Measurements from ENCODE around the gene SLC22A17. TPM values are rescaled to one million over a fixed set of nuclear protein-coding genes. Genes with fewer than 3 reads are reported as not detected.

Gene SLC22A17
- total and polyA plus RNA-seq, 2 of the 13 experiments (the other 11 are each of a cell fraction or from before 2014, with no cell fraction given): 0.95 to 1.1 TPM

DNA sequence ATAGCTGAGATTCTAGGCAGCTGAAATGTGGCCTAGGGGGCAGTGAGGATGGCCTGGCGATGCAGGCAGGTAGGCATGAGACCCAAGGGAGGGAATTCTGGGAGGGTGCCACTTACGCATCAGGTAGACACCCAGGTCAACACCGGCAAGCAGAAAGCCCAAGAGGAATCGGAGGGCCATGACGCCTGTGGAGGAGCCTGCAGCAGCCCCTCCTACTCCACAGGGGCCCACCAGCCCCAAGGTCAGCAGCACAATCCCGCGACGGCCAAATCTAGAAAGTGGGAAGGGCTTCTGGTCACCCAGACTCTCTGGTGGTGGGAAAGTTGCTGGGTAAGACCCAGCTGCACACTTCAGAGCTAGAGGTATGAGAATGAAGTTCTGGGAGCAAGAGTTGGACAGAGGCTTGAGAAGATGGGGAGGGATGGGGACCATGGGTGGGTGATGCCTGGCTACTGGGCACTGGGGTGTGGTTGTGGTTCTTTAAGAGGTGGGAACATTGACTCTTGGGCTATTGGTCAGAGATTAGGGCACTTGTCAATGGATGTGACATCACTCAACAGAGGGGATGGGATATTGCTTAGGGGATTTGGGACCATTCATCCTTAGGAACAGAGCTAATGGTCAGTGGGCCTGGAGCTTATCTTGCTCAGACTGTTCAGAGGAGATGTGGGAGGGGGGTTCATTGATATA is 3.4 kb downstream of the SLC22A17 start:
- ATAC-seq (no peak), FAIRE-seq (no peak), DNase-seq (ENCODE audit: low spot score) (no peak)
- ChIA-PET CTCF (ENCODE audit: low intra/inter-chr PET ratio, low total read pairs) (no interaction called here), POLR2A (interaction anchor here (1.0 kb wide), 1 partner anchor 28 kb away, joined by 4 read pairs; the partner anchor contains the start of gene PABPN1)
- H3K36me3 ChIP-seq (replicated peaks in 1 of 2; ENCODE audit: control insufficient read depth in 1 of 2, insufficient read depth in 2 of 2, low read length in 2 of 2): no peaks in the 10 kb centered on the region
- H2AFZ ChIP-seq (ENCODE audit: low read length): no peak overlapping the region
- no peak overlapping the region for H3K9ac ChIP-seq (ENCODE audit: insufficient read depth, low read depth, low read length)
- no peaks in the 10 kb centered on the region for H3K9me3 ChIP-seq (ENCODE audit: low read length)
- no peak overlapping the region for H3K4me2 ChIP-seq (ENCODE audit: low read depth, low read length)
- TF ChIP-seq ZNF484 (CRISPR knock-in tag; IDR thresholded peaks at IDR 0.05; ENCODE audit: borderline replicate concordance, low read depth) (no peak), MED8 (CRISPR knock-in tag; IDR thresholded peaks at IDR 0.05; ENCODE audit: insufficient replicate concordance) (peak; percentile 10), CREB1 (IDR thresholded peaks at IDR 0.05) (peak; percentile 53; the same call in 1 of the 2 replicates), CREB1 (CRISPR knock-in tag; IDR thresholded peaks at IDR 0.05) (no peak), MXD1 (CRISPR knock-in tag; IDR thresholded peaks at IDR 0.05) (0 out of 2 replicates have a peak, but pooled peaks have one; percentile 24), ATF7 (IDR thresholded peaks at IDR 0.05) (0 out of 2 replicates have a peak, but pooled peaks have one; percentile 5), ATF7 (CRISPR knock-in tag; IDR thresholded peaks at IDR 0.05) (no peak), AKAP8 (CRISPR knock-in tag; IDR thresholded peaks at IDR 0.05) (no peak), DDIT3 (CRISPR knock-in tag; IDR thresholded peaks at IDR 0.05) (no peak), ESRRA (CRISPR knock-in tag; IDR thresholded peaks at IDR 0.05; ENCODE audit: low read depth) (0 out of 2 replicates have a peak, but pooled peaks have one; percentile 39), ZNF768 (CRISPR knock-in tag; IDR thresholded peaks at IDR 0.05) (peak; percentile 17; the same call in 1 of the 2 replicates)
- WGBS (ENCODE audit: low lambda C conversion rate): 22% methylated on average over 8 of the region's 8 CpGs
- H3K27ac ChIP-seq (ENCODE audit: extremely low read length, insufficient read depth, low read length): no peak overlapping the region
- no peaks in the 10 kb centered on the region for H4K20me1 ChIP-seq (ENCODE audit: insufficient read depth, low read length)
- peaks cover 22 to 90% of the 10 kb centered on the region in 2 experiments for H3K27me3 ChIP-seq (ENCODE audit: control insufficient read depth in 1 of 2, insufficient read depth in 2 of 2, low read length in 2 of 2)
- no peaks in the 10 kb centered on the region for H3K79me2 ChIP-seq (ENCODE audit: insufficient read depth, low read length)
- no peaks in the 10 kb centered on the region for H3K4me1 ChIP-seq (ENCODE audit: insufficient read depth, low read length)
- H3K4me3 ChIP-seq (replicated peaks in 1 of 3; ENCODE audit: insufficient read depth in 1 of 3, low read depth in 2 of 3, low read length in 3 of 3): no peak overlapping the region
- no TSS peak for BruUV-seq (replicated peaks)
- intact Hi-C loops (cut with micrococcal nuclease; ENCODE audit: unreplicated experiment): no loop called here
- in situ Hi-C loops (cut with HindIII; ENCODE audit: extremely low pct_ligation_motif_present, low pct_unique_long_range_greater_than_20kb): no loop called here
